GM10847 (cell line): ENCODE results near the gene PRIMA1.

Experiments used
- POLR2A ChIP-seq: IDR thresholded peaks from 2 replicates; pipeline ENCODE4 v1.6.1; 2011; ENCODE audit not compliant: insufficient read length; ENCODE audit errors: extremely low read depth

The PRIMA1 gene

GRCh38 chr14:93780813-93781400, 7.4 kb downstream of the PRIMA1 start:
- TF ChIP-seq POLR2A: no peak

- no peak for TF ChIP-seq POLR2A
Observed at GRCh38 chr14:93778856-93779629, 9.2 kb downstream of the PRIMA1 start.

GRCh38 chr14:93778453-93778852, 9.8 kb downstream of the PRIMA1 start:
- no peak for TF ChIP-seq POLR2A

- no peak for TF ChIP-seq POLR2A
Observed at GRCh38 chr14:93775744-93776143, 12.5 kb downstream of the PRIMA1 start.

- no peak for TF ChIP-seq POLR2A
Observed at GRCh38 chr14:93775158-93775557, 13.1 kb downstream of the PRIMA1 start.

- TF ChIP-seq POLR2A: no peak
Observed at GRCh38 chr14:93772263-93772662, 16.0 kb downstream of the PRIMA1 start.

- no peak for TF ChIP-seq POLR2A
Observed at GRCh38 chr14:93765970-93766369, 22.3 kb downstream of the PRIMA1 start.

- no peak for TF ChIP-seq POLR2A
Observed at GRCh38 chr14:93765155-93765554, 23.1 kb downstream of the PRIMA1 start.

- TF ChIP-seq POLR2A: no peak
Observed at GRCh38 chr14:93764211-93764659, 24.1 kb downstream of the PRIMA1 start.

GRCh38 chr14:93759719-93760307, 28.5 kb downstream of the PRIMA1 start:
- no peak for TF ChIP-seq POLR2A

- TF ChIP-seq POLR2A: no peak
Observed at GRCh38 chr14:93757206-93757605, 31.1 kb downstream of the PRIMA1 start.

GRCh38 chr14:93753647-93754046, 34.6 kb downstream of the PRIMA1 start:
- no peak for TF ChIP-seq POLR2A

- TF ChIP-seq POLR2A: no peak
Observed at GRCh38 chr14:93752980-93753561, 35.2 kb downstream of the PRIMA1 start.

- no peak for TF ChIP-seq POLR2A
Observed at GRCh38 chr14:93751946-93752655, 36.2 kb downstream of the PRIMA1 start.

GRCh38 chr14:93749076-93749420, 39.2 kb downstream of the PRIMA1 start:
- TF ChIP-seq POLR2A: no peak

GRCh38 chr14:93748208-93749075, 39.8 kb downstream of the PRIMA1 start:
- TF ChIP-seq POLR2A: no peak
